Measurements from ENCODE around the gene CBY2.

DNA sequence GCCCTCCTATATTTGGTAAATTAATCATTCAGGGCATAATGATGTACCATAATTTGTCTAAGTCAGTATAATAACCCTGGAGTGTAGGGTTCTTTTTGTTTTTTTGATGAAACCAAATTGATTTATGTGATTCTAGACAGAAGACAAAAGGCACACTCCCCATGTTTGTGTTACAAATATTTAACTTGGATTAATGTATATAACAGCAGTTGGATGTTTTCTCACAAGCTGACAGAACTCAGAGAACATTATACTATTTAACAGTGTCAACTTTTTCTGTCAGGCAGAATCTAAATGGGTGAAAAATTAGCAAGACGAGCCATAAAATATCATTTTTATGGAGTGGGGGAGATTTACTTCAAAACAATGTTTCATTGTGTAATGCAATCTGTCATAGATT, 15.2 kb downstream of the CBY2 start:
- TF ChIP-seq STAT3 (IDR thresholded peaks at IDR 0.05; ENCODE audit: low read depth, low read length) (no peak), TCF7 (IDR thresholded peaks at IDR 0.05; ENCODE audit: borderline replicate concordance) (no peak), TCF12 (IDR thresholded peaks at IDR 0.05; ENCODE audit: low read depth, low read length) (no peak)
- TF ChIP-seq, protein P1, sequence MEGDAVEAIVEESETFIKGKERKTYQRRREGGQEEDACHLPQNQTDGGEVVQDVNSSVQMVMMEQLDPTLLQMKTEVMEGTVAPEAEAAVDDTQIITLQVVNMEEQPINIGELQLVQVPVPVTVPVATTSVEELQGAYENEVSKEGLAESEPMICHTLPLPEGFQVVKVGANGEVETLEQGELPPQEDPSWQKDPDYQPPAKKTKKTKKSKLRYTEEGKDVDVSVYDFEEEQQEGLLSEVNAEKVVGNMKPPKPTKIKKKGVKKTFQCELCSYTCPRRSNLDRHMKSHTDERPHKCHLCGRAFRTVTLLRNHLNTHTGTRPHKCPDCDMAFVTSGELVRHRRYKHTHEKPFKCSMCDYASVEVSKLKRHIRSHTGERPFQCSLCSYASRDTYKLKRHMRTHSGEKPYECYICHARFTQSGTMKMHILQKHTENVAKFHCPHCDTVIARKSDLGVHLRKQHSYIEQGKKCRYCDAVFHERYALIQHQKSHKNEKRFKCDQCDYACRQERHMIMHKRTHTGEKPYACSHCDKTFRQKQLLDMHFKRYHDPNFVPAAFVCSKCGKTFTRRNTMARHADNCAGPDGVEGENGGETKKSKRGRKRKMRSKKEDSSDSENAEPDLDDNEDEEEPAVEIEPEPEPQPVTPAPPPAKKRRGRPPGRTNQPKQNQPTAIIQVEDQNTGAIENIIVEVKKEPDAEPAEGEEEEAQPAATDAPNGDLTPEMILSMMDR (IDR thresholded peaks at IDR 0.05 in 2 of 3, conservative IDR thresholded peaks at IDR 0.05 in 1 of 3; ENCODE audit: control insufficient read depth in 2 of 3, extremely low read depth in 1 of 3, insufficient read depth in 1 of 3, low read depth in 3 of 3, low read length in 3 of 3) = no peak
- TF ChIP-seq, protein P2, sequence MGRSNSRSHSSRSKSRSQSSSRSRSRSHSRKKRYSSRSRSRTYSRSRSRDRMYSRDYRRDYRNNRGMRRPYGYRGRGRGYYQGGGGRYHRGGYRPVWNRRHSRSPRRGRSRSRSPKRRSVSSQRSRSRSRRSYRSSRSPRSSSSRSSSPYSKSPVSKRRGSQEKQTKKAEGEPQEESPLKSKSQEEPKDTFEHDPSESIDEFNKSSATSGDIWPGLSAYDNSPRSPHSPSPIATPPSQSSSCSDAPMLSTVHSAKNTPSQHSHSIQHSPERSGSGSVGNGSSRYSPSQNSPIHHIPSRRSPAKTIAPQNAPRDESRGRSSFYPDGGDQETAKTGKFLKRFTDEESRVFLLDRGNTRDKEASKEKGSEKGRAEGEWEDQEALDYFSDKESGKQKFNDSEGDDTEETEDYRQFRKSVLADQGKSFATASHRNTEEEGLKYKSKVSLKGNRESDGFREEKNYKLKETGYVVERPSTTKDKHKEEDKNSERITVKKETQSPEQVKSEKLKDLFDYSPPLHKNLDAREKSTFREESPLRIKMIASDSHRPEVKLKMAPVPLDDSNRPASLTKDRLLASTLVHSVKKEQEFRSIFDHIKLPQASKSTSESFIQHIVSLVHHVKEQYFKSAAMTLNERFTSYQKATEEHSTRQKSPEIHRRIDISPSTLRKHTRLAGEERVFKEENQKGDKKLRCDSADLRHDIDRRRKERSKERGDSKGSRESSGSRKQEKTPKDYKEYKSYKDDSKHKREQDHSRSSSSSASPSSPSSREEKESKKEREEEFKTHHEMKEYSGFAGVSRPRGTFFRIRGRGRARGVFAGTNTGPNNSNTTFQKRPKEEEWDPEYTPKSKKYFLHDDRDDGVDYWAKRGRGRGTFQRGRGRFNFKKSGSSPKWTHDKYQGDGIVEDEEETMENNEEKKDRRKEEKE (IDR thresholded peaks at IDR 0.05) = no peak

Data from GM12878 (cell line).